HG03039 (cell line): Measurements from ENCODE around the gene KCNMB3.
A peak's percentile ranks its signal among the peaks of the same experiment; 100 is the strongest.
"Not testable (repeated sequence)": the region's sequence is repeated elsewhere in the genome, so short reads cannot be mapped to it uniquely, and the experiment has no call there.

ENCODE experiments used
- ATAC-seq: cut with Tn5 transposase; IDR thresholded peaks from one replicate; pipeline ENCODE4 v1.9.1; 2021; ENCODE audit warnings: mild to moderate bottlenecking, moderate library complexity; ENCODE audit not compliant: unreplicated experiment

Gene KCNMB3, protein sequence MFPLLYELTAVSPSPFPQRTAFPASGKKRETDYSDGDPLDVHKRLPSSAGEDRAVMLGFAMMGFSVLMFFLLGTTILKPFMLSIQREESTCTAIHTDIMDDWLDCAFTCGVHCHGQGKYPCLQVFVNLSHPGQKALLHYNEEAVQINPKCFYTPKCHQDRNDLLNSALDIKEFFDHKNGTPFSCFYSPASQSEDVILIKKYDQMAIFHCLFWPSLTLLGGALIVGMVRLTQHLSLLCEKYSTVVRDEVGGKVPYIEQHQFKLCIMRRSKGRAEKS

GRCh38 chr3:179250803-179251476 lies at the start of gene KCNMB3:
TSS of gene KCNMB3 (minus strand) at chr3:179251114. CDS start at chr3:179250990, 124 bp downstream.
- no peak for ATAC-seq

GRCh38 chr3:179299999-179300613 lies 49.2 kb upstream of the KCNMB3 start:
- ATAC-seq = peak; percentile 68

- no peak for ATAC-seq
Measured at GRCh38 chr3:179299316-179299715, 48.4 kb upstream of the KCNMB3 start.

GRCh38 chr3:179297971-179298725 lies 47.2 kb upstream of the KCNMB3 start:
- ATAC-seq = no peak

- no peak for ATAC-seq
Measured at GRCh38 chr3:179292450-179292849, 41.5 kb upstream of the KCNMB3 start.

DNA sequence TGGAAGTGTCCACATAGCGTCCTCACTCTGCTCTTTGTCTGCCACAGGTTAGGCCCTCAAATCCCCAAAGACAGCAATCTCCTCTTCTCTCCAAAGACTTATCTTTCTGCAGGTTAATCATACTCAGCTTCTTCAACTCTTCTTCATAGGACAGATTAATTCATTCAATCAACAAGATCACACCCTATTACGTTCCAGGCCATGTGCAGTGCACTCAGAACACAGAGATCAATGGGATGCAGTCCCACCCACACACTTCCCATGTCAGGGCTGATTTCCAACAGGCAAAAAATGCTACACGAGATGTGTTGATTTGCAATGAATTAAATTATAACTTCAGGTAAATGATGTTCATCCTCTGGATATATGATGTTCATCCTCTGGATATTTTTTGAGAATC lies 38.4 kb upstream of the KCNMB3 start:
- no peak for ATAC-seq

- ATAC-seq = no peak
Measured at GRCh38 chr3:179288845-179289244, 37.9 kb upstream of the KCNMB3 start.

- ATAC-seq = no peak
Measured at GRCh38 chr3:179286331-179286730, 35.4 kb upstream of the KCNMB3 start.

DNA sequence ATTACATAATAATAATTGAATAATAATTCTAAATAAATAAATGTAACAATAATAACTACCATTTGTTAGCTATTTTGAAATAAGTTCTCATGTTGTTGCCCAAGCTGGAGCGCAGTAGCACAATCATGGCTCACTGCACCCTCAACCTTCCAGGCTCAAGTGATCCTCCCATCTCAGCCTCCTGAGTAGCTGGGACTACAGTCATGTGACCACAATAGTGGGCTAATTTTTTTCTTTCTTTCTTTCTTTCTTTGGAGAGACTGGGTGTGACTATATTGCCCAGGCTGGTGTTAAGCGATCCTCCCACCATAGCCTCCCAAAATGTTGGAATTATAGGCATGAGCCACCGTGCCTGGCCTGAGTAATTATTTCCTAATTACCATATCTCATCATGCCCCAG lies 30.9 kb upstream of the KCNMB3 start:
- no peak for ATAC-seq

DNA sequence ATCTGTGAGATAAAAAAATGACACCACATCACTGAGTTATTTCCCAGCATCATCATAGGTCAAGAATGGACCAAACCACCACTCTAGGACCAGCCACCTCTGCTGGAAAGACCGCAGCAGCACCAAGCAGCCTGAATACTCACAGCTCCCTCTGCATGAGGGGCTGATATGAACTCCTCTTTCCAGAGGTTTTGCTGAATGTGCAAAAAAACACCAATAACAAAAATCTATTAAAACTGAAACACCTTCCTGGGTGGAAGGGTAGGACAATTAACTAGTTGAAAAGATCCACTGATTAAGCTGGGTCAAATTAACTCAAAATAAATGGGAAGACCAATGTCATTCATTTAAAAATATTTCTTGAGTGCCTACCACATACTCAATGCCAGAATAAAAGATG lies 28.9 kb upstream of the KCNMB3 start:
- no peak for ATAC-seq

- no peak for ATAC-seq
Measured at GRCh38 chr3:179278932-179279693, 28.2 kb upstream of the KCNMB3 start.

- ATAC-seq = no peak
Measured at GRCh38 chr3:179278151-179278550, 27.2 kb upstream of the KCNMB3 start.

- no peak for ATAC-seq
Measured at GRCh38 chr3:179276743-179277142, 25.8 kb upstream of the KCNMB3 start.

- ATAC-seq = no peak
Measured at GRCh38 chr3:179276001-179276400, 25.1 kb upstream of the KCNMB3 start.

DNA sequence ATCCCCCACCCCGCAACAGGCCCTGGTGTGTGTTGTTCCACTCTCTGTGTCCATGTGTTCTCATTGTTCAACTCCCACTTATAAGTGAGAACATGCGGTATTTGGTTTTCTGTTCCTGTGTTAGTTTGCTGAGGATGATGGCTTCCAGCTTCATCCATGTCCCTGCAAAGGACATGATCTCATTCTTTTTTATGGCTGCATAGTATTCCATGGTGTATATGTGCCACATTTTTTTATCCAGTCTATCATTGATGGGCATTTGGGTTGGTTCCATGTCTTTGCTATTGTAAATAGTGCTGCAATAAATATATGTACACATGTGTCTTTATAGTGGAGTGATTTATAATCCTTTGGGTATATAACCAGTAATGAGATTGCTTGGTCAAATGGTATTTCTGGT lies 23.5 kb upstream of the KCNMB3 start:
- ATAC-seq = not testable (repeated sequence)

GRCh38 chr3:179272385-179272784 lies 21.5 kb upstream of the KCNMB3 start:
- no peak for ATAC-seq

GRCh38 chr3:179269152-179269707 lies 18.3 kb upstream of the KCNMB3 start:
- no peak for ATAC-seq

DNA sequence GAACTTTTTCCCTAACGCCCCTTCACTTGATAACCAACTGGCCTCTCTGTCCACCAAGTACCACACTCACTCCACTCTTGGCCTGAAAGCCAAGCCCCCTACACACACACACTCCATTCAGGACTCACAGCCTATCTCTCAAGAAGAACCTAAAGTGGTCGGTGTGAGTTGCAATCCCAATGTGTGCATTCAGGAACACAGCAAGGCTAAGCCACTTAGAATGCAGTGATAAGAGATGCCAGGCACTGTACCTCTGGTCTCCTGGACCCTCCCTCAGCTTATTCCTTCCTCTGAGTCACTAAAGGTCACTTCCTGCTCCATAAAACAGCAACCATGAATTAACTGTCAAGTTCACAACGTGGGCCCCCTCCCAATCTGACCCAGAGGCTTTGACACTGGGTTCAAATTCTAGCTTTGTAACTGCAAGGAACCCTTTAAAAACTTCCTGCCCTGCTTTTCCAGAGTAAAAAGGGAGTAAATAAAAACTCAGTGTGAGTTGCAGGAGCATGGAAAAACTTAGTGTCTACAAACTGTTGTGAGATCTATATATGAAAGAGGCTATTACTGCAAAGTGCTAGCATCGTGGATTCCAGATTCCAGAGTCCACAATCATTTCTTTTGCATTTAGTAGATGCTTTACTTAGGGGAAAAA lies 17.6 kb upstream of the KCNMB3 start:
- no peak for ATAC-seq

DNA sequence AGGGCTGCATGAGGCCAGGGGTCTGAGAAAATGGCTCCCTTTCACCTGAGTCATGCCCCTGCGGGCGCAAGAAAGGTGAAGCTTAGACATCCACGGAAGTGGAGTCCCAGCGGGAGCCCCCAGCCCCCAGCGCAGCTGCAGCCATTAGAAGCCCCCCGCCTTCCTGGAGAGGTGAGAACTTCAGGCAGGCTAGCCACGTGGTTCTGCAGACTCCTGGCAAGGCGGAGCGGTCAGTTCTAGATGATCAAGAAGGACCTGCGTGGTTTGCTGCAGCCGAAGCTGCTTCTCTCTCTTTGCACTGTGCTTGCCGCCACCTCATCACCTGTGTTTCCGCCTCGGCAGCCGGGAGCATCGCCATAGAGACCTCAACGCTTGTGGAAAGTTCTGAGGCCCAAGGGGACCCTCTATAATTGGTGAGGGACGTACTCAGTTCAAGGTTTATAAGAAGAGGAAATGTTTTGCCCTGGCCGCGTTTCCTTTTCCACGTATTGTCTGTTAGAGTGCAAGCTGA lies 15.8 kb upstream of the KCNMB3 start:
- no peak for ATAC-seq

GRCh38 chr3:179265875-179266274 lies 15.0 kb upstream of the KCNMB3 start:
- ATAC-seq = no peak
